DOHH2 (cell line): ENCODE results near the gene CREB5.

Experiments used
- H3F3A ChIP-seq: fragments of 200-600 bp; sonication (generic), shearing (Covaris generic); 2 replicates; pipeline ENCODE4 v1.6.0; 2016; ENCODE audit warnings: antibody characterized with exemption, mild to moderate bottlenecking; ENCODE audit not compliant: control insufficient read depth, insufficient read depth
- H3K27ac ChIP-seq: fragments of 200-600 bp; sonication (generic); 2 replicates; pipeline ENCODE4 v1.5.1; 2014; ENCODE audit warnings: low read depth, mild to moderate bottlenecking, low read length, moderate library complexity
- H3K27me3 ChIP-seq: fragments of 200-600 bp; sonication (generic); 2 replicates; pipeline ENCODE4 v1.6.1; 2014; ENCODE audit warnings: mild to moderate bottlenecking, low read length, mixed read lengths; ENCODE audit not compliant: control insufficient read depth
- H3K36me3 ChIP-seq: fragments of 200-600 bp; sonication (generic); 2 replicates; pipeline ENCODE4 v1.6.1; 2014; ENCODE audit warnings: mild to moderate bottlenecking, low read length, moderate library complexity, mixed read lengths; ENCODE audit not compliant: control insufficient read depth
- H3K4me1 ChIP-seq: fragments of 200-600 bp; sonication (generic); 2 replicates; pipeline ENCODE4 v1.6.1; 2014; ENCODE audit warnings: mild to moderate bottlenecking, low read length, mixed read lengths; ENCODE audit not compliant: control insufficient read depth
- H3K4me2 ChIP-seq: fragments of 200-600 bp; sonication (generic); 2 replicates; pipeline ENCODE4 v1.6.0; 2014; ENCODE audit warnings: mild to moderate bottlenecking, low read length, moderate library complexity
- H3K4me3 ChIP-seq: fragments of 200-600 bp; sonication (generic); 2 replicates; pipeline ENCODE4 v1.5.1; 2014; ENCODE audit warnings: mild to moderate bottlenecking, low read length, mixed read lengths
- H3K79me2 ChIP-seq: fragments of 200-600 bp; sonication (generic); 2 replicates; pipeline ENCODE4 v1.6.1; 2014; ENCODE audit warnings: mild to moderate bottlenecking, low read length, mixed read lengths; ENCODE audit not compliant: control insufficient read depth
- H3K9me2 ChIP-seq: fragments of 200-600 bp; sonication (generic); replicated peaks from 2 replicates; pipeline ENCODE4 v1.6.1; 2014; ENCODE audit warnings: mild to moderate bottlenecking, low read length, mixed read lengths; ENCODE audit not compliant: control insufficient read depth
- H3K9me3 ChIP-seq: fragments of 200-600 bp; sonication (generic); 2 replicates; pipeline ENCODE4 v1.6.1; 2014; ENCODE audit warnings: antibody characterized with exemption, low read length, mixed read lengths; ENCODE audit not compliant: control insufficient read depth, insufficient read depth
- H4K20me1 ChIP-seq: fragments of 200-600 bp; sonication (generic); 2 replicates; pipeline ENCODE4 v1.6.0; 2014; ENCODE audit warnings: low read depth, mild to moderate bottlenecking, antibody characterized with exemption, low read length, moderate library complexity; ENCODE audit not compliant: control insufficient read depth, insufficient read depth
- EZH2phosphoT487 ChIP-seq: fragments of 200-600 bp; sonication (generic); IDR thresholded peaks from 2 replicates; pipeline ENCODE4 v1.6.1; 2017; ENCODE audit warnings: borderline replicate concordance, mild to moderate bottlenecking, antibody characterized with exemption, low read length, moderate library complexity, mixed read lengths
- TF ChIP-seq, protein P1 (sequence below): fragments of 200-600 bp; sonication (generic); IDR thresholded peaks from one replicate; pipeline ENCODE4 v1.5.1; 2014; ENCODE audit warnings: antibody characterized with exemption, mild to moderate bottlenecking, low read depth, low read length; ENCODE audit not compliant: poor library complexity, severe bottlenecking

Gene CREB5

DNA sequence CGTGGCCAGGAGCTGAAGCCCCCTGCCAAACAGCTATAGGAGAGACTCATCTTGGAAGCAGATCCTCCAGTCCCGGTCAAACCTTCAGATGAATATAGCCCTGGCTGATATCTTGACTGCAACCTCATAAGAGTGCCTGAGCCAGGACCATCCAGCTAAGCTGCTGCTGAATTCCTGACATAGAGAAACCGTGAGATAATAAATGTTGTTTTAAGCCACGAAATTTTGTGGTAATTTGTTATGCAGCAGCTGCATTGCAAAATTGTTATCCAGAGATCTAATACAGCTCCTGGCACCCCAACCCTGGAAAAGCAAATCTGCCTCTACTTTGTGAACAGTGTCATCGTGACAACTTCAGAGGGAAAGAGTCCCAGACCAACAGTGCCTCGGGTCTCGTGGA is 119.9 kb downstream of the CREB5 start:
- Histone ChIP-seq H3F3A (no peaks in the 10 kb centered on the region), H3K27ac (no peak overlapping the region), H3K27me3 (peaks cover 8% of the 10 kb centered on the region; the same call in 1 of the 2 replicates), H3K9me2 (no peaks in the 10 kb centered on the region), H3K4me2 (no peak overlapping the region), H3K4me1 (peaks cover 6% of the 10 kb centered on the region), H4K20me1 (no peaks in the 10 kb centered on the region), H3K79me2 (no peaks in the 10 kb centered on the region), H3K36me3 (no peaks in the 10 kb centered on the region), H3K4me3 (no peak overlapping the region), H3K9me3 (no peaks in the 10 kb centered on the region)
- no peak for TF ChIP-seq EZH2phosphoT487
- TF ChIP-seq, protein P1, sequence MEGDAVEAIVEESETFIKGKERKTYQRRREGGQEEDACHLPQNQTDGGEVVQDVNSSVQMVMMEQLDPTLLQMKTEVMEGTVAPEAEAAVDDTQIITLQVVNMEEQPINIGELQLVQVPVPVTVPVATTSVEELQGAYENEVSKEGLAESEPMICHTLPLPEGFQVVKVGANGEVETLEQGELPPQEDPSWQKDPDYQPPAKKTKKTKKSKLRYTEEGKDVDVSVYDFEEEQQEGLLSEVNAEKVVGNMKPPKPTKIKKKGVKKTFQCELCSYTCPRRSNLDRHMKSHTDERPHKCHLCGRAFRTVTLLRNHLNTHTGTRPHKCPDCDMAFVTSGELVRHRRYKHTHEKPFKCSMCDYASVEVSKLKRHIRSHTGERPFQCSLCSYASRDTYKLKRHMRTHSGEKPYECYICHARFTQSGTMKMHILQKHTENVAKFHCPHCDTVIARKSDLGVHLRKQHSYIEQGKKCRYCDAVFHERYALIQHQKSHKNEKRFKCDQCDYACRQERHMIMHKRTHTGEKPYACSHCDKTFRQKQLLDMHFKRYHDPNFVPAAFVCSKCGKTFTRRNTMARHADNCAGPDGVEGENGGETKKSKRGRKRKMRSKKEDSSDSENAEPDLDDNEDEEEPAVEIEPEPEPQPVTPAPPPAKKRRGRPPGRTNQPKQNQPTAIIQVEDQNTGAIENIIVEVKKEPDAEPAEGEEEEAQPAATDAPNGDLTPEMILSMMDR: no peak

DNA sequence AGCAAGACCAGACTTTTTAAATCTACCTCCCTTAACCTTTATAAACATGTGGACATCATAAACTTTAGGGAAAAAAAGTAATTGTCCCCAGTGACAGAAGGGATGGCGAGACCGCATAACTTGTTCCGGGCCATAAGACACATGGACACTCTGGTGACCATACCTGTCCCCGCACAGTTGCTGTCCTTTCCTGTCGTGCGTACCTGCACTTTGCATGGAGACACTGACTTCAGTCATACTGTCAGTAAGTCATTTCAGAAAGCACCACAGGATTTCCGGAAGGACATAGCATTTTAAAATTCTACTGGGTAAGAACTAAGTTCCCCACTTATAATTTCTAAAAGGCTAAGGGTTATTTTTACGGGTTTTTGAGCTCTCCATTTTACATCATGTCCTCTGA is 120.9 kb downstream of the CREB5 start:
- Histone ChIP-seq H3K4me2 (no peak overlapping the region), H3K79me2 (no peaks in the 10 kb centered on the region), H3F3A (no peaks in the 10 kb centered on the region)

DNA sequence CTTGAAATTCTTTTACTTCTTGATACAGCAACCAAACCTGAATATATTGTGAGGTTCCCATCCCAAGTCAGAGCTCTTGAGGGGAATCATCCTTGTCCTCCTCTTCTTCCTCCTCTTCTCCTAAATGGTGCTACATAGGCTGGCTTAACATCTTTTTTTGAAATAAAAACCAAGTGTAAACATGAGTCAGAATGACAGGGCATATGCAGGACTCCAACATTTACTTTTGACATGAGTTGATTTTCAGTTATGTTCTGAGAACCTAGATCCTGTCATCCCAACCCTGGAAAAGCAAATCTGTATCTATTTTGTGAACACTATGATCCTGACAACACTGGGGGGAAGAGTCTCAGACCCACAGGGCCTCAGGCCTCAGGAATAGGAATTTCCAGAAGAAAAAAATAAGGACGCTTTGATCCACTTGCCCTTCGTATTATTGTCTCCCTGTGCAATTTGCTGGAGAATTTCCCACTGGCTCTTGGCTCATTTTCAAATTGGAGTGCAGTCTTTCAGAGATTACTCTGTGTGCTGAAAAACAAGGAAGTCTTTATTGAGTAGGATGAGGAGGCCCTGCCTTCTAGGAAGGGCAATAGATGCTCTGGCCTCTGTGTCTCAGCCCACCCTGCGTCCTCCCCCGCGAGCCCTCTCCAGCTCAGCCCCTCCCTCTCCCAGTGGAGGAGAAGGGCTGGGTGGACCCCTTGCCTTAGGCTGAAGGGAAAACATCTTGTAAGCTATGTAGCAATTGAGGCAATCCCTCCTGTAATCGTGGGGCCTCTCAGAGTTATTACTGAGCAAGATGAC is 121.6 kb downstream of the CREB5 start:
- no peaks in the 10 kb centered on the region for H3K36me3 ChIP-seq
- no peaks in the 10 kb centered on the region for H3K9me2 ChIP-seq
- H3K9me3 ChIP-seq: no peaks in the 10 kb centered on the region
- no peaks in the 10 kb centered on the region for H3K79me2 ChIP-seq
- peaks cover 6% of the 10 kb centered on the region for H3K4me1 ChIP-seq
- no peaks in the 10 kb centered on the region for H4K20me1 ChIP-seq
- no peak overlapping the region for H3K4me3 ChIP-seq
- H3F3A ChIP-seq: no peaks in the 10 kb centered on the region
- H3K27ac ChIP-seq: no peak overlapping the region
- TF ChIP-seq, protein P1: no peak
- no peak for TF ChIP-seq EZH2phosphoT487
- no peak overlapping the region for H3K4me2 ChIP-seq
- peaks cover 6% of the 10 kb centered on the region; the same call in 1 of the 2 replicates for H3K27me3 ChIP-seq

More for the DNA sequence above, 120.9 kb downstream of the CREB5 start:
- Histone ChIP-seq H3K36me3 (no peaks in the 10 kb centered on the region), H3K9me3 (no peaks in the 10 kb centered on the region), H3K4me1 (peaks cover 6% of the 10 kb centered on the region), H3K4me3 (no peak overlapping the region), H3K27ac (no peak overlapping the region), H3K9me2 (no peaks in the 10 kb centered on the region), H3K27me3 (peaks cover 6% of the 10 kb centered on the region; the same call in 1 of the 2 replicates), H4K20me1 (no peaks in the 10 kb centered on the region)
- TF ChIP-seq, protein P1: no peak
- TF ChIP-seq EZH2phosphoT487: no peak
